ENCODE results near the gene SLC1A4. TPM values are rescaled to one million over a fixed set of nuclear protein-coding genes. Genes with fewer than 3 reads are reported as not detected.

Gene SLC1A4
- polyA plus RNA-seq, 3 donors, result 3.2 to 4.5 (median 4.4) TPM

- H3K36me3 Mint-ChIP-seq, result no peaks in the 10 kb centered on the region
- peak overlapping the region; percentile 42 for H3K9ac ChIP-seq (ENCODE audit: insufficient read depth, low read length, poor library complexity, severe bottlenecking)
- TF ChIP-seq CTCF (IDR thresholded peaks at IDR 0.05), result peak; percentile 92
- intact Hi-C loops (cut with micrococcal nuclease), result loop anchor here (2.0 to 10.0 kb wide), 6 partner anchors 62 to 370 kb away; partner anchors contain the start of genes ACTR2 (in 2 of the 2) and SPRED2 (in 1 of the 2)
- DNase-seq, result peak; percentile 96 to 99 (median 96)
- peak overlapping the region; percentile 95 to 100 (median 99) for H3K27ac Mint-ChIP-seq
- H3K4me2 ChIP-seq (replicated peaks; ENCODE audit: extremely low read depth, low read length, poor library complexity, severe bottlenecking), result peak overlapping the region; percentile 65
- peak overlapping the region; percentile 85 to 92 for H3K27ac ChIP-seq (ENCODE audit: low read depth in 1 of 2, low read length in 2 of 2)
- peaks cover 46% of the 10 kb centered on the region for H3K4me1 Mint-ChIP-seq
- peak overlapping the region in 1 of 3 experiments; percentile 41 for H3K4me3 ChIP-seq (replicated peaks in 1 of 3; ENCODE audit: low read depth in 2 of 3, low read length in 3 of 3)
- peaks cover 15% of the 10 kb centered on the region for H4K20me1 ChIP-seq (ENCODE audit: insufficient read depth, low read length)
- H2AFZ ChIP-seq (ENCODE audit: insufficient read depth, low read depth, low read length, poor library complexity, severe bottlenecking), result no peak overlapping the region
- H3K27me3 Mint-ChIP-seq (ENCODE audit: low read depth in 3 of 3), result peaks cover 0 to 2% (median 0%) of the 10 kb centered on the region in 3 donors
- no peaks in the 10 kb centered on the region for H3K36me3 ChIP-seq (replicated peaks in 1 of 2; ENCODE audit: control insufficient read depth in 1 of 2, insufficient read depth in 2 of 2, low read length in 2 of 2)
- H3K9me3 Mint-ChIP-seq, result peaks cover 0 to 1% (median 0%) of the 10 kb centered on the region in 7 donors
- no peaks in the 10 kb centered on the region for H3K9me3 ChIP-seq (replicated peaks in 1 of 2; ENCODE audit: control insufficient read depth in 1 of 2, insufficient read depth in 1 of 2, low read length in 2 of 2)
- no peaks in the 10 kb centered on the region for H3K27me3 ChIP-seq (ENCODE audit: control insufficient read depth in 2 of 2, insufficient read depth in 2 of 2, low read length in 2 of 2)
- WGBS (ENCODE audit: insufficient coverage), result 0% methylated on average over 7 of the region's 14 CpGs
- H3K4me1 ChIP-seq (ENCODE audit: control insufficient read depth in 1 of 2, insufficient read depth in 2 of 2, low read length in 2 of 2), result peaks cover 35 to 38% of the 10 kb centered on the region in 2 donors
- H3K4me3 Mint-ChIP-seq, result peak overlapping the region; percentile 67 to 76
- peaks cover 42% of the 10 kb centered on the region for H3K79me2 ChIP-seq (ENCODE audit: insufficient read depth, low read length)
These were observed 75.7 kb downstream of the SLC1A4 start for GRCh38 chr2:65064728-65065552.

GRCh38 chr2:65067806-65068553 lies 78.8 kb downstream of the SLC1A4 start:
- Histone ChIP-seq H3K4me1 (ENCODE audit: control insufficient read depth in 1 of 2, insufficient read depth in 2 of 2, low read length in 2 of 2) (peaks cover 38 to 40% of the 10 kb centered on the region in 2 donors), H2AFZ (ENCODE audit: insufficient read depth, low read depth, low read length, poor library complexity, severe bottlenecking) (no peak overlapping the region), H4K20me1 (ENCODE audit: insufficient read depth, low read length) (peaks cover 33% of the 10 kb centered on the region), H3K27me3 (ENCODE audit: control insufficient read depth in 2 of 2, insufficient read depth in 2 of 2, low read length in 2 of 2) (no peaks in the 10 kb centered on the region), H3K27ac (ENCODE audit: low read depth in 1 of 2, low read length in 2 of 2) (no peak overlapping the region), H3K9me3 (replicated peaks in 1 of 2; ENCODE audit: control insufficient read depth in 1 of 2, insufficient read depth in 1 of 2, low read length in 2 of 2) (no peaks in the 10 kb centered on the region), H3K4me2 (replicated peaks; ENCODE audit: extremely low read depth, low read length, poor library complexity, severe bottlenecking) (no peak overlapping the region), H3K79me2 (ENCODE audit: insufficient read depth, low read length) (peaks cover 21% of the 10 kb centered on the region), H3K36me3 (replicated peaks in 1 of 2; ENCODE audit: control insufficient read depth in 1 of 2, insufficient read depth in 2 of 2, low read length in 2 of 2) (peaks cover 6 to 29% of the 10 kb centered on the region in 2 donors), H3K4me3 (replicated peaks in 1 of 3; ENCODE audit: low read depth in 2 of 3, low read length in 3 of 3) (no peak overlapping the region), H3K9ac (ENCODE audit: insufficient read depth, low read length, poor library complexity, severe bottlenecking) (no peak overlapping the region)
- peaks cover 13 to 17% of the 10 kb centered on the region in 2 donors for H3K36me3 Mint-ChIP-seq
- H3K27me3 Mint-ChIP-seq (ENCODE audit: low read depth in 3 of 3), result no peaks in the 10 kb centered on the region
- WGBS (ENCODE audit: insufficient coverage), result 52% methylated on average over 11 of the region's 14 CpGs
- TF ChIP-seq CTCF (IDR thresholded peaks at IDR 0.05), result no peak
- H3K4me3 Mint-ChIP-seq, result no peak overlapping the region
- peak overlapping the region in 4 of 7 donors; percentile 2 to 82 (median 36) for H3K27ac Mint-ChIP-seq
- H3K4me1 Mint-ChIP-seq, result peaks cover 55% of the 10 kb centered on the region
- intact Hi-C loops (cut with micrococcal nuclease), result loop anchor here (5.0 to 10.0 kb wide), 5 partner anchors 59 to 367 kb away; partner anchors contain the start of genes ACTR2 (in 2 of the 2) and SPRED2 (in 1 of the 2)
- peaks cover 0 to 1% (median 0%) of the 10 kb centered on the region in 7 donors for H3K9me3 Mint-ChIP-seq
- no peak for DNase-seq
